H9 (cell line): ENCODE data around the gene KIAA1328. TPM values are rescaled to one million over a fixed set of nuclear protein-coding genes. Genes with fewer than 3 reads are reported as not detected.

Source experiments
- DNase-seq: peaks from one replicate; pipeline ENCODE4 v3.0.0-alpha.2; 2017
- H2AFZ ChIP-seq: one replicate; pipeline ENCODE4 v1.6.1; 2013; ENCODE audit warnings: mild to moderate bottlenecking, low read length, control low read depth, moderate library complexity
- H2AK5ac ChIP-seq: 2 replicates; pipeline ENCODE4 v1.6.1; 2013; ENCODE audit warnings: low read length, control low read depth, mixed read lengths; ENCODE audit not compliant: insufficient read length
- H2BK120ac ChIP-seq: one replicate; pipeline ENCODE4 v1.6.1; 2013; ENCODE audit warnings: low read depth, mild to moderate bottlenecking, low read length, control low read depth, inconsistent platforms; ENCODE audit not compliant: poor library complexity, severe bottlenecking
- H2BK12ac ChIP-seq: 2 replicates; pipeline ENCODE4 v1.6.1; 2013; ENCODE audit warnings: low read length, control low read depth, mixed read lengths, low read depth; ENCODE audit not compliant: insufficient read length
- H2BK15ac ChIP-seq: 2 replicates; pipeline ENCODE4 v1.6.1; 2013; ENCODE audit warnings: low read depth, low read length, control low read depth
- H2BK20ac ChIP-seq: one replicate; pipeline ENCODE4 v1.6.1; 2013; ENCODE audit warnings: low read depth, mild to moderate bottlenecking, low read length, control low read depth, inconsistent platforms; ENCODE audit not compliant: poor library complexity, severe bottlenecking
- H2BK5ac ChIP-seq: 2 replicates; pipeline ENCODE4 v1.6.1; 2013; ENCODE audit warnings: low read length, control low read depth, mixed read lengths; ENCODE audit not compliant: insufficient read length
- H3K14ac ChIP-seq: 2 replicates; pipeline ENCODE4 v1.6.1; 2013; ENCODE audit warnings: low read length, control low read depth; ENCODE audit not compliant: insufficient read depth
- H3K18ac ChIP-seq: 2 replicates; pipeline ENCODE4 v1.6.1; 2013; ENCODE audit warnings: low read depth, mild to moderate bottlenecking, mixed read lengths, low read length, control low read depth; ENCODE audit not compliant: insufficient read length
- H3K23ac ChIP-seq: 2 replicates; pipeline ENCODE4 v1.6.1; 2013; ENCODE audit warnings: low read length, control low read depth, mixed read lengths, low read depth; ENCODE audit not compliant: insufficient read length
- H3K23me2 ChIP-seq: 2 replicates; pipeline ENCODE4 v1.6.1; 2013; ENCODE audit warnings: low read depth, mild to moderate bottlenecking, mixed read lengths, low read length, control low read depth; ENCODE audit not compliant: insufficient read length, poor library complexity, severe bottlenecking
- H3K27ac ChIP-seq: 2 replicates; pipeline ENCODE4 v1.5.1; 2013; ENCODE audit warnings: low read length, control low read depth, mixed read lengths, low read depth; ENCODE audit not compliant: insufficient read length
- H3K27me3 ChIP-seq: 2 replicates; pipeline ENCODE4 v1.6.1; 2013; ENCODE audit warnings: low read length, control low read depth, inconsistent platforms; ENCODE audit not compliant: insufficient read depth
- H3K4ac ChIP-seq: 2 replicates; pipeline ENCODE4 v1.6.1; 2013; ENCODE audit warnings: low read depth, mild to moderate bottlenecking, control low read depth, inconsistent platforms, low read length, moderate library complexity
- H3K4me1 ChIP-seq: 2 replicates; pipeline ENCODE4 v1.6.1; 2013; ENCODE audit warnings: low read length, control low read depth, inconsistent platforms; ENCODE audit not compliant: insufficient read depth
- H3K4me2 ChIP-seq: 2 replicates; pipeline ENCODE4 v1.6.1; 2013; ENCODE audit warnings: low read length, control low read depth, mixed read lengths; ENCODE audit not compliant: insufficient read length, insufficient read depth
- H3K56ac ChIP-seq: 2 replicates; pipeline ENCODE4 v1.6.1; 2013; ENCODE audit warnings: low read depth, mild to moderate bottlenecking, mixed read lengths, low read length, control low read depth; ENCODE audit not compliant: insufficient read length
- H3K79me1 ChIP-seq: 2 replicates; pipeline ENCODE4 v1.6.1; 2013; ENCODE audit warnings: low read depth, mild to moderate bottlenecking, moderate library complexity, low read length, control low read depth, inconsistent platforms; ENCODE audit not compliant: insufficient read depth, poor library complexity, severe bottlenecking
- H3K79me2 ChIP-seq: 2 replicates; pipeline ENCODE4 v1.6.1; 2013; ENCODE audit warnings: low read length, control low read depth, inconsistent platforms; ENCODE audit not compliant: insufficient read depth
- H3K9ac ChIP-seq: 2 replicates; pipeline ENCODE4 v1.6.1; 2013; ENCODE audit warnings: low read length, control low read depth, mixed read lengths; ENCODE audit not compliant: insufficient read length; ENCODE audit errors: extremely low read depth
- H3K9me3 ChIP-seq: one replicate; pipeline ENCODE4 v1.6.1; 2013; ENCODE audit warnings: low read depth, low read length, inconsistent platforms; ENCODE audit not compliant: control insufficient read depth
- H3T11ph ChIP-seq: one replicate; pipeline ENCODE4 v1.6.1; 2013; ENCODE audit warnings: mild to moderate bottlenecking, low read length, control low read depth, inconsistent platforms
- H4K20me1 ChIP-seq: one replicate; pipeline ENCODE4 v1.6.1; 2013; ENCODE audit not compliant: control insufficient read depth, insufficient read length, insufficient read depth
- H4K5ac ChIP-seq: 2 replicates; pipeline ENCODE4 v1.6.1; 2013; ENCODE audit warnings: low read depth, mild to moderate bottlenecking, mixed read lengths, low read length, control low read depth; ENCODE audit not compliant: insufficient read length
- H4K8ac ChIP-seq: replicated peaks from 2 replicates; pipeline ENCODE4 v1.6.1; 2013; ENCODE audit warnings: low read length, control low read depth, mixed read lengths, low read depth; ENCODE audit not compliant: insufficient read length
- H4K91ac ChIP-seq: 2 replicates; pipeline ENCODE4 v1.6.1; 2013; ENCODE audit warnings: low read depth, mild to moderate bottlenecking, moderate library complexity, mixed read lengths, low read length, control low read depth; ENCODE audit not compliant: insufficient read length
- H3K27ac Mint-ChIP-seq, 3 experiments: 2 replicates in 2 of 3; 3 replicates in 1 of 3; pipeline ENCODE4 v1.8.0; 2020 to 2021; ENCODE audit warnings: mixed read lengths in 3 of 3, mild to moderate bottlenecking in 1 of 3, moderate library complexity in 1 of 3
- H3K27me3 Mint-ChIP-seq: 2 replicates; pipeline ENCODE4 v1.8.0; 2021; ENCODE audit warnings: low read depth, mild to moderate bottlenecking, moderate library complexity, mixed read lengths
- H3K36me3 Mint-ChIP-seq, 3 experiments: 2 replicates in 2 of 3; 3 replicates in 1 of 3; pipeline ENCODE4 v1.8.0; 2020 to 2021; ENCODE audit warnings: low read depth in 3 of 3, mixed read lengths in 3 of 3; ENCODE audit not compliant: insufficient read depth in 1 of 3
- H3K4me1 Mint-ChIP-seq, 2 experiments: 2 replicates each; pipeline ENCODE4 v1.8.0; 2020; ENCODE audit warnings: mixed read lengths in 2 of 2
- H3K4me3 Mint-ChIP-seq, 2 experiments: 2 replicates in 1 of 2; 3 replicates in 1 of 2; pipeline ENCODE4 v1.8.0; 2020 to 2021; ENCODE audit warnings: mild to moderate bottlenecking in 2 of 2, mixed read lengths in 2 of 2, moderate library complexity in 1 of 2
- H3K9me3 Mint-ChIP-seq, 2 experiments: 2 replicates in 1 of 2; 3 replicates in 1 of 2; pipeline ENCODE4 v1.8.0; 2020; ENCODE audit warnings: mild to moderate bottlenecking in 2 of 2, mixed read lengths in 2 of 2, moderate library complexity in 1 of 2
- WGBS: extraction: QIAGEN DNeasy Blood & Tissue Kit; methylation state at CpG from one replicate; pipeline ENCODE4 v1.1.7; 2013; ENCODE audit warnings: missing lambda C conversion rate, low lambda C conversion rate, mixed read lengths; ENCODE audit not compliant: insufficient read length; ENCODE audit errors: extremely low coverage; 5-methylcytosine and 5-hydroxymethylcytosine counted together
- total RNA-seq: library from RNA; stranded (reverse); gene quantifications from 2 replicates; pipeline ENCODE4 v1.2.1, GENCODE V29; 2021
- TF ChIP-seq, protein P1 (sequence below): fragments of 200-600 bp; sonication (generic); conservative IDR thresholded peaks from 3 replicates; pipeline ENCODE4 v1.8.0; 2021; ENCODE audit warnings: antibody characterized with exemption, mild to moderate bottlenecking

The KIAA1328 gene
- total RNA-seq, 1 experiment from 2014 or later: 4.9 TPM

DNA sequence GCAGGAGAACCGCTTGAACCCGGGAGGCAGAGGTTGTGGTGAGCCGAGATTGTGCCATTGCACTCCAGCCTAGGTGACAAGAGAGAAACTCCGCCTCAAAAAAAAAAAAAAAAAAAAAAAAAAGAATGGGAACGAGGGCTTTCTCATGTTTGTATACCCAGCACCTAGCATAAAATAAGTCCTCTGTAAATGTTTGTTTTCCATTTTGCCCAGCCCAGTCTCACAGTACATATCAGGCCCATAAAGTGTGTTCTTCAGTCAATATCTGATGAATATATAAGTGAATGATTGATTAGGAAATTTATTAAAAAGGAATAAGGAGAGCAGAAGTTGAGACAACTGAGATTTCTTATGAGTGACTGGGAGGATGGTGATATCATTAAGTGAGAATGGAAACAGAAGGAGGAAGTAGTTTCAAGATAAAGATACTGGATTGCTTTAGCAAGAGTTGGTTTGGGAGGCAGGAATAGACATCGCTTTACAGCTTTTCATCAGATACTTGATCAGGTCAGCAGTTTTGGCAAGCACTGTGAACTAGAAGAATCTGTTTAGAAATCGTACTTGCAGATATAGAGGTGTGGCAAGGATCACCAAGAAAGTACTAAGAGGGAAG is 327.5 kb downstream of the KIAA1328 start:
- Histone ChIP-seq H2BK15ac (no peak overlapping the region), H4K91ac (no peak overlapping the region), H2BK20ac (no peak overlapping the region), H3K23me2 (no peaks in the 10 kb centered on the region), H3K79me2 (no peaks in the 10 kb centered on the region), H3K4me2 (no peak overlapping the region), H3K4ac (no peak overlapping the region), H3K27me3 (no peaks in the 10 kb centered on the region), H3T11ph (no peak overlapping the region), H4K20me1 (peaks cover 2% of the 10 kb centered on the region), H2AFZ (no peak overlapping the region), H3K9ac (no peak overlapping the region), H2BK12ac (no peak overlapping the region), H4K8ac (no peak overlapping the region), H3K56ac (no peak overlapping the region), H3K23ac (no peak overlapping the region), H3K27ac (no peak overlapping the region), H3K4me1 (peaks cover 9% of the 10 kb centered on the region; the same call in 1 of the 2 replicates), H2BK5ac (no peak overlapping the region), H4K5ac (no peak overlapping the region), H2BK120ac (no peak overlapping the region), H3K79me1 (no peaks in the 10 kb centered on the region), H3K9me3 (no peaks in the 10 kb centered on the region), H3K14ac (no peak overlapping the region), H2AK5ac (no peak overlapping the region), H3K18ac (no peak overlapping the region)
- Mint-ChIP-seq H3K4me3 (no peak overlapping the region), H3K27ac (no peak overlapping the region), H3K36me3 (peaks cover 0 to 4% (median 1%) of the 10 kb centered on the region in 3 experiments; a peak in 2 of 7 replicates), H3K4me1 (peaks cover 29 to 31% of the 10 kb centered on the region in 2 experiments), H3K27me3 (no peaks in the 10 kb centered on the region), H3K9me3 (peaks cover 0 to 3% of the 10 kb centered on the region in 2 experiments; a peak in 1 of 5 replicates)
- no peak for DNase-seq
- no CpG with 5 or more reads among the region's 7 CpGs for WGBS
- TF ChIP-seq, protein P1, sequence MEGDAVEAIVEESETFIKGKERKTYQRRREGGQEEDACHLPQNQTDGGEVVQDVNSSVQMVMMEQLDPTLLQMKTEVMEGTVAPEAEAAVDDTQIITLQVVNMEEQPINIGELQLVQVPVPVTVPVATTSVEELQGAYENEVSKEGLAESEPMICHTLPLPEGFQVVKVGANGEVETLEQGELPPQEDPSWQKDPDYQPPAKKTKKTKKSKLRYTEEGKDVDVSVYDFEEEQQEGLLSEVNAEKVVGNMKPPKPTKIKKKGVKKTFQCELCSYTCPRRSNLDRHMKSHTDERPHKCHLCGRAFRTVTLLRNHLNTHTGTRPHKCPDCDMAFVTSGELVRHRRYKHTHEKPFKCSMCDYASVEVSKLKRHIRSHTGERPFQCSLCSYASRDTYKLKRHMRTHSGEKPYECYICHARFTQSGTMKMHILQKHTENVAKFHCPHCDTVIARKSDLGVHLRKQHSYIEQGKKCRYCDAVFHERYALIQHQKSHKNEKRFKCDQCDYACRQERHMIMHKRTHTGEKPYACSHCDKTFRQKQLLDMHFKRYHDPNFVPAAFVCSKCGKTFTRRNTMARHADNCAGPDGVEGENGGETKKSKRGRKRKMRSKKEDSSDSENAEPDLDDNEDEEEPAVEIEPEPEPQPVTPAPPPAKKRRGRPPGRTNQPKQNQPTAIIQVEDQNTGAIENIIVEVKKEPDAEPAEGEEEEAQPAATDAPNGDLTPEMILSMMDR: no peak
